Stimulated activated naive CD8-positive, alpha-beta T cell treated with anti-CD3 and anti-CD28 coated beads, Interleukin-15, Interleukin-2, amounts not matched to agents 100 ng/mL and 50 ng/mL, for 24 hours (primary cell): ENCODE data around the gene FAM168A.

Experiments used
- H3K27ac Mint-ChIP-seq: one replicate; pipeline ENCODE4 v1.8.0; 2021; ENCODE audit warnings: mild to moderate bottlenecking, mixed read lengths
- H3K27me3 Mint-ChIP-seq: one replicate; pipeline ENCODE4 v1.8.0; 2021; ENCODE audit warnings: mixed read lengths
- H3K36me3 Mint-ChIP-seq: one replicate; pipeline ENCODE4 v1.8.0; 2021; ENCODE audit warnings: low read depth, mixed read lengths
- H3K4me1 Mint-ChIP-seq: one replicate; pipeline ENCODE4 v1.8.0; 2021; ENCODE audit warnings: low read depth, mixed read lengths
- H3K4me3 Mint-ChIP-seq: one replicate; pipeline ENCODE4 v1.8.0; 2021; ENCODE audit warnings: mild to moderate bottlenecking, mixed read lengths
- H3K9me3 Mint-ChIP-seq: one replicate; pipeline ENCODE4 v1.8.0; 2021; ENCODE audit warnings: mixed read lengths

The FAM168A gene

DNA sequence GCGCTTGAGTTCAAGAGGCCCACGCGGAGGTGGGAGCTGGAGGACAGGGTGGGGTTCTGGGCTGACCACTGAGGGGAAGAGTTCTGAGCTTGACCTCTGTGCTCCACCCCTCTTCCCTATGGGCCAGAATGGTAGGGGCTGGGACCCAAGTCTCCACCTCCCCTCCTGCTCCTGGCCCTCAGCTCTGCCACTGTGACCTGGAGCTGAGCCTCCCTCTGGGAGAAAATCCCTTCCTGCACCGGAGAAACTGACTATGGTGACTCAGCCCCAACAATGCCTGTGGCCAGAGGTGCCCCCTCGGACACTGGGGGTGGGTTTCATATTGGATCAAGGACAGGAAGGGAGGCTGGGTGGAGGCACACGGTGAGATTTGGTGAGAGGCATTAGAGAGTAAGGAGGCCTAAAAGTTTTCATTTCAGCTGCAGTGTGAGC is 198.7 kb downstream of the FAM168A start:
- no peak overlapping the region for H3K27ac Mint-ChIP-seq
- H3K4me1 Mint-ChIP-seq = no peaks in the 10 kb centered on the region
- H3K4me3 Mint-ChIP-seq = no peak overlapping the region
- no peaks in the 10 kb centered on the region for H3K27me3 Mint-ChIP-seq
- H3K9me3 Mint-ChIP-seq = no peaks in the 10 kb centered on the region
- peaks cover 8% of the 10 kb centered on the region for H3K36me3 Mint-ChIP-seq

DNA sequence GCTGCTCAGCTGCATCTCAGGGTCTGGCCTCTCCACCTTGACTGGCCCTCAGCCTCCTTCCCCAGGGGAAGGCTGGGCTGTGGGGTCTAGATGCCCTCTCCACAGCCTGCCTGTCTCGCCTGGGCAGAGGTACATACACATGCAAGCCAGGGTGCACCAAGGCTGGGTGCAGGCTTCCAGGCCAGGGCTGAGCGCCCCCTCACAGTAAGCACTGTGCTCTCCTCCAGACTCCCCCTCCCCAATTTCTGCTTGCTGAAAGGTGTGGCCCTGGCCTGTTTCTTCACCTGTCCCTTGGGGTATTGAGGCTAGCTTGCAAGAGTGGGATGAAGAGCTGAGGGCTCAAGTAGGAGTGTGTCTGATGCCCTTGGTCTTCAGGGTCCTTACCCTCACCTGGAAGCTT is 199.2 kb downstream of the FAM168A start:
- H3K27ac Mint-ChIP-seq = no peak overlapping the region
- H3K27me3 Mint-ChIP-seq = no peaks in the 10 kb centered on the region
- no peak overlapping the region for H3K4me3 Mint-ChIP-seq
- no peaks in the 10 kb centered on the region for H3K9me3 Mint-ChIP-seq
- peaks cover 8% of the 10 kb centered on the region for H3K36me3 Mint-ChIP-seq
- H3K4me1 Mint-ChIP-seq = no peaks in the 10 kb centered on the region

DNA sequence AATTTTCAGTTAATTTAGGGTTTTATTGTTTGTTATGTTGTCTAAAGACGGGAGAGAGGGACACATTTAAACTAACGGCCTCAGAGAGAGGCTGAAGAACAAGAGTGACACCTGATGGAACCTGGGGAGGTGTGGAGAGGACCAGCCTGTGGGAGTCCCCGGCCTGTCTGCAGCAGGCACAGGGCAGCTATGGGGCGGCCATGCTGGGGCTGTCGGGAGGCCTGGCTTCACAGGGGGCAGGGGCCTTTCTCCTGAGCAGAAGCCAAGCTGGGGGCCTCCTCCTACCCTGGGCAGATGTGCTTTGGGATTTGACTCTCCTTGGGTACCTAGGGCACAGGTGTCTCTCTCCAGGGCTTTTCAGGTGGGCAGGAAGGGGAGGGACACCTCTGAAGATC is 199.8 kb downstream of the FAM168A start:
- Mint-ChIP-seq H3K27ac (no peak overlapping the region), H3K9me3 (no peaks in the 10 kb centered on the region), H3K4me3 (no peak overlapping the region), H3K27me3 (no peaks in the 10 kb centered on the region), H3K36me3 (peaks cover 8% of the 10 kb centered on the region), H3K4me1 (no peaks in the 10 kb centered on the region)

DNA sequence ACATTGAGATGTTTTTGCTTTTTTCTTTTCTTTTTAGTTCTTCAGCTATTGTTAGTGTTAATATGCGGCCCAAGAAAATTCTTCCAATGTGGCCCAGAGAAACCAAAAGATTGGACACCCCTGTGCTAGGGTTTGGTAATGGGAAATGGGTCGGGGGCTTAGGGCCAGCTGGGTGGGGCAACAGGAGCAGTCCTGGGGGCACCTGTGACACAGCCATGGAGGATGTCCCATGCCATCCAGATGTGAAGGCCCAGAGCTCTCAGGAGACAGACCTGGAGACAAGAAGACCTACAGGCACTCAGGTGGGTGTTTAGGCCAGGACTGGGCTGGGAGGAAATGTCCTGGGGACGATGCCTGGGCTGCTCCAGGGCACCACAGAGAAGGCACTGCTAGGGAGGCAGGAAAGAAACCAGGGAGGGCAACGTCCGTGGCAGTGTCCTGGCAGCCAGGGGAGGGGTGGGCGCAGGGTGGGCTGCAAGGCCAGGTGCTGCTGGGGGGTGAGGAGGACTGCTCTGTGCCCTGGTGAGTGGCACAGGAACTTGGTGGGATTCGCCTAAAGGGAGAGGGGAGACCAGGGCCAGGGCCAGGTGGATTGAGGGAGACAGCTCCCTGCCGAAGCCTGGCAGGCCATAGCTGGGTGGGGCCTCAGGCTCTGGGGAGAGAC is 200.3 kb downstream of the FAM168A start:
- Mint-ChIP-seq H3K27me3 (no peaks in the 10 kb centered on the region), H3K9me3 (no peaks in the 10 kb centered on the region), H3K4me1 (no peaks in the 10 kb centered on the region), H3K4me3 (no peak overlapping the region), H3K36me3 (peaks cover 8% of the 10 kb centered on the region), H3K27ac (no peak overlapping the region)

DNA sequence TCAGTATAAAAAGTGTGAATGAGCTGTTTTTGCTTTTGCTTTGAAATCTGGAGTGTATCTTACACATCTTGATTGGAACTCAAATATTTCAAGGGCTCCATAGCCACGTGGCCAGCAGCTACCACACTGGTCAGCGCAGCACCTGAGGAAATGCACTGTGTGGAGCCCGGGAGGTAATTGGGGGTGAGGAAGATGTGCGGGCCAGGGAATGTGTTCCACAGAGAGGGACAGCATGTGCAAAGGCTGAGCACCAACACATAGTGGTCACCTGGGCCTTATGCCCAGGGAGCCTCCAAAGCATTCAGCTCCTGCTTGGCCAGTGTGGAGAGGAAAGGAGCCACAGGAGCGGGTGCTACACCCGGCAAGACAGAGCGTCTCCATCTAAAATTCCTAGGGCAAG is 200.9 kb downstream of the FAM168A start:
- peaks cover 8% of the 10 kb centered on the region for H3K36me3 Mint-ChIP-seq
- H3K4me3 Mint-ChIP-seq = no peak overlapping the region
- H3K9me3 Mint-ChIP-seq = no peaks in the 10 kb centered on the region
- no peak overlapping the region for H3K27ac Mint-ChIP-seq
- H3K27me3 Mint-ChIP-seq = no peaks in the 10 kb centered on the region
- H3K4me1 Mint-ChIP-seq = no peaks in the 10 kb centered on the region

DNA sequence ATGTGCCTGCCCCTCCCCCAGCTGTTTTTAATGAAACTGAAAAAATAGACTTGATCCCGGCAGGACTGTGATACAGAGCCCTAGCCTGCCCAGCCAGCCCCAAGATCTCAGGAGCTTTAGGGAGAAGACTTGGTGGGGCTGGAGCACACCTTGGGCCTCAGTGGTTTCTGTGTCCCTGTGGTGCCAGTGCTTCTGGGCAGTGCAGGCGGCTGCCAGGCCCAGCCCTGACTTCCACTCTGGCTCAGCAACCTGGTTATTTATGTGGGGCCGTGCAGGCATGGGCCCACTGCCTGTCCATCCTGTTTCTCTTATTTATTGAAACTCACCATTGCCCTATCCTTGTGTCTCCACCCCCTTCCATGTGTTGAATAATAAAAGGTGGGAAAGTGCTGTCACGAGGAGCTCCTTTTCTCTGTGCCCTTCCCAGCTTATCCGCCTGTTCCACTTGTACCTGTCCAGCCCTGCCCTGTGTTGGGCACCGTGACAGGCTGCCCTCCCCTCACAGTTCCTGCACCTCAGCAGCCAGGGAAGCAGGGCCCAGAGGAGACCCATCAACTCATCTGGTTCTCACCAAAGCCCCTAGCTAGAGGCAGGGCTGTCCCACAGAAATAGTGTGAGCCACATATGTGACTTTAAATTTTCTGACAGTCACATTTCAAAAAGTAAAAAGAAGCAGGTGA is 201.5 kb downstream of the FAM168A start:
- H3K27ac Mint-ChIP-seq = no peak overlapping the region
- H3K4me1 Mint-ChIP-seq = no peaks in the 10 kb centered on the region
- H3K4me3 Mint-ChIP-seq = no peak overlapping the region
- H3K9me3 Mint-ChIP-seq = no peaks in the 10 kb centered on the region
- H3K36me3 Mint-ChIP-seq = peaks cover 8% of the 10 kb centered on the region
- no peaks in the 10 kb centered on the region for H3K27me3 Mint-ChIP-seq

DNA sequence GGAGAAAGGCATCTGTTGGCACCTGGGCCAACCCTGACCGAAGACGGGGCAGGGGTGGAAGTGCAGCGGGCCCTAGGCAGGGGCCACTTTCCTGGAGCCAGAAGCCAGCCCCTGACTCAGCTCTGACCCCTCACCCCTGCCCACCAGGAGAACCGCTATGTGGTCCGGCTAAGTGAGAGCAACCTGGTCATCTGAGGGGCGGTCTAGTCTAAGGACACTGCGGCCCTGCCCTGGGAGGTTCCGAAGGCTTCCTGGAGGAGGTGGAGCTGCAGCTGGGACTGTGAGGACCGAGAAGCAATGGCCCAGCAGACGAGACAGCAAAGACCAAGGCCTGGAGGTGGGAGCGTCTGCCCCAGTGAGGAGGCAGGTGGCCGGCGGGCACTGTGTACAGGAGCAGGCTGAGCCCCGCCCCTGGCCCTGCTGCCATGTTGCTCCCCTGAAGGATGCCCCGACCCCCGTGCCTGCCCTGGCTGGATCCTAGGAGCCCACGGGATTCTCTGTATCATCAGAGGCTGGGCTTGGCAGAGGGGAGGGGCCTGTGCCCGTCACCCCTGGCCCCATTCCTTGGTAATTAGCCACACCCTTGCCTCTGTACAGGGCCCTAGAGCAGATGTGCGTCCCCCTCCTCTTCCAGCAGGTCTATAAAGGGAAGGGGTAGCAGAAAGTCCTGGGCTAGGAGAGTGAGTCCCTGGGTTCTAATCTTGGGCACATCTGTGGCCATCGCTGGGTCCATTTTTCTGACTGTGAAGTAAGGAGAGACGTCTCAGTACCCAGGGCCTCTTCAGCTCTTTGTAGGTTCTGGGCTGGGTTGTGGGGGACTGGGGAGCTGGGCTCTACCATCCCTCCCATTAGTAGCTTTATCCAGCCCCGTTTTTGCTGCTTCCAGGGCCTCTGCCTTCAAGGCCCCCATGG is 202.4 kb downstream of the FAM168A start:
- H3K27me3 Mint-ChIP-seq = no peaks in the 10 kb centered on the region
- H3K36me3 Mint-ChIP-seq = peaks cover 8% of the 10 kb centered on the region
- no peaks in the 10 kb centered on the region for H3K9me3 Mint-ChIP-seq
- H3K27ac Mint-ChIP-seq = no peak overlapping the region
- H3K4me1 Mint-ChIP-seq = no peaks in the 10 kb centered on the region
- no peak overlapping the region for H3K4me3 Mint-ChIP-seq

DNA sequence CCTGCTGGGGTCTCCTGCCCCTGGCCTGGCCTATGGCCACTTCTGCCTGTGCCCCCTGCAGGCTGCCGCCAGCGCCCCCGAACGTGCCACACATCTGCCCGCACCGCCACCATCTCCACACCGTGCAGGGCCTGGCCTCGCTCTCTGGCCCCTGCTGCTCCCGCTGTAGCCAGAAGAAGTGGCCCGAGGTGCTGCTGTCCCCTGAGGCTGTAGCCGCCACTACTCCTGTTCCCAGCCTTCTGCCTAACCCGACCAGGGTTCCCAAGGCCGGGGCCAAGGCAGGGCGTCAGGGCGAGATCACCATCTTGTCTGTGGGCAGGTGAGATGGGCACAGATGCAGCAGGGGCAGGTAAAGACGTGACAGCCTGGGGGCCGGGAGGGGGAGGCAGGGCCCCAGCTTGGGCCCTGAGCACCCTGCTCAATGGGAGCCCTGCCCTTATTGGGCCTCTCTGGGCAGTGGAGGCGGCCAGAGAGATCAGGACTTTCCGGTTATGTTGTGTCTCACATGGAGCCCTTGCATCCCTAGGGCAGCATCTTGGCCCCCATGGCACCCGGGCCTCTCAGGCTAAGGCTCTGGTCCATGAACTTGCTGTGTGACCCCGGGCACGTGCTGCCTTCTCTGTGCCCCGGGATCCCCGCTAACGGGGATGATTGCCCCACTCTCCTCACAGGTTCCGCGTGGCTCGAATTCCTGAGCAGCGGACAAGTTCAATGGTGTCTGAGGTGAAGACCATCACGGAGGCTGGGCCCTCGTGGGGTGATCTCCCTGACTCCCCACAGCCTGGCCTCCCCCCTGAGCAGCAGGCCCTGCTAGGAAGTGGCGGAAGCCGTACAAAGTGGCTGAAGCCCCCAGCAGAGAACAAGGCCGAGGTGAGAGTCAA is 203.3 kb downstream of the FAM168A start:
- Mint-ChIP-seq H3K27ac (no peak overlapping the region), H3K4me3 (no peak overlapping the region), H3K9me3 (no peaks in the 10 kb centered on the region), H3K27me3 (no peaks in the 10 kb centered on the region), H3K4me1 (no peaks in the 10 kb centered on the region), H3K36me3 (peaks cover 12% of the 10 kb centered on the region)

DNA sequence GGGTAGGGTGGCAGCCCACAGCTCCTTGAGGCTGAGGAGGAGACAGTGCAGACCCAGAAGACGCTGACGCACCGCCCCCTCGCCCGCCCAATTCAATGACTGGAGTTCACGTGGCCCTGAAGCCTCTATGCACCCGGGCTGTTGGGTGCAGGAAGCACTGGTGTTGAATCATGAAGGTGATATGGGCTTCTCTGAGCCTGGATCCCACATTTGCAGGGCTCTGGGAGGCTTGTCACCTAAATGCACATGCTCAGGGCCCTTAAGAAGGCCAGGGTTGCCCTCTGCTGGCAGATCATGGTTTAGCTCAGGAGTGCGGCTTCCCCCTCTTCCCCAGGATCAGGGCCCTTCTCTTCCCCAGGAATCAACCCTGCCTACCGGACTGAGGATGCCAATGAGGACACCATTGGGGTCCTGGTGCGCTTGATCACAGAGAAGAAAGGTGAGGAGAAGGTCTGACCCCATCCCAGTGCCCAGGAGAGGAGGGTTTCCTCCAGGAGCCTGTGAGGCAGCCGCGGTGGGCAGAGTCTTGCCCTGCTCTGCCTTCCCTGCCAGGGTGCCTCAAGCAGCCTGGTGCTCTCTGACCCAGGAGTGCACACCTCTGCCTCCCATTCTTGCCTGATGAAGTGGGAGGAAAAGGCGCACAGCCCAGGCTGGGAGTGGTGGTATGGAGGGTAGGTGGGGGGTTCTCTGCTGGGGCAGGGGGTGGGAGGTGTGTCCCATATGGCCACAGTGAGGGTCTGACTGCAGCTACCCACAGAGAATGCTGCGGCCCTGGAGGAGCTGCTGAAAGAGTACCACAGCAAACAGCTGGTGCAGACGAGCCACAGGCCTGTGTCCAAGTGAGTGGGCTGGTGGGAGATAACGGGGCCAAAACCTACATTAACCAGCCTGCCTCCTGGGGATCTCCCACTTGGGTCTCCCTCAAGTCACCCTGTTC is 204.2 kb downstream of the FAM168A start:
- Mint-ChIP-seq H3K36me3 (peaks cover 13% of the 10 kb centered on the region), H3K27ac (no peak overlapping the region)

DNA sequence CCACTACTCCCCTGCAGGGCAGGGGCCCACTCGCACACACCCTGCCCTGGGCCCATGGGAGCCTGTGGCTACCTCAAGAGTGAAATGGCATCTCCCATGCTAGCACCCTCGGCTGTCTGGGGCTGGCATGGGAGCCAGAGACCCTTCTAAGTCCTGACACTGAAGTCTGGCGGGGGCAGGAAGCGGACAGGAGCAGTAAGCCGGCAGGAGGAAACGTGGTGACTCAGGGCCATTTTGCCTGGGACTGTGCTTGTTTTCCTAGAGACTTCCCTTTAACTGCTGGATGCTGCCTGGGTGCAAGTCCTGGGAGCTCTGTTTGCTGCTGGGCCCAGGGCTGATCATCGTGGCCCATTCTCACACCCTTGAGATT is 204.9 kb downstream of the FAM168A start:
- no peak overlapping the region for H3K4me3 Mint-ChIP-seq

More for the DNA sequence above, 204.2 kb downstream of the FAM168A start:
- Mint-ChIP-seq H3K4me1 (no peaks in the 10 kb centered on the region), H3K9me3 (no peaks in the 10 kb centered on the region), H3K27me3 (no peaks in the 10 kb centered on the region), H3K4me3 (no peak overlapping the region)

DNA sequence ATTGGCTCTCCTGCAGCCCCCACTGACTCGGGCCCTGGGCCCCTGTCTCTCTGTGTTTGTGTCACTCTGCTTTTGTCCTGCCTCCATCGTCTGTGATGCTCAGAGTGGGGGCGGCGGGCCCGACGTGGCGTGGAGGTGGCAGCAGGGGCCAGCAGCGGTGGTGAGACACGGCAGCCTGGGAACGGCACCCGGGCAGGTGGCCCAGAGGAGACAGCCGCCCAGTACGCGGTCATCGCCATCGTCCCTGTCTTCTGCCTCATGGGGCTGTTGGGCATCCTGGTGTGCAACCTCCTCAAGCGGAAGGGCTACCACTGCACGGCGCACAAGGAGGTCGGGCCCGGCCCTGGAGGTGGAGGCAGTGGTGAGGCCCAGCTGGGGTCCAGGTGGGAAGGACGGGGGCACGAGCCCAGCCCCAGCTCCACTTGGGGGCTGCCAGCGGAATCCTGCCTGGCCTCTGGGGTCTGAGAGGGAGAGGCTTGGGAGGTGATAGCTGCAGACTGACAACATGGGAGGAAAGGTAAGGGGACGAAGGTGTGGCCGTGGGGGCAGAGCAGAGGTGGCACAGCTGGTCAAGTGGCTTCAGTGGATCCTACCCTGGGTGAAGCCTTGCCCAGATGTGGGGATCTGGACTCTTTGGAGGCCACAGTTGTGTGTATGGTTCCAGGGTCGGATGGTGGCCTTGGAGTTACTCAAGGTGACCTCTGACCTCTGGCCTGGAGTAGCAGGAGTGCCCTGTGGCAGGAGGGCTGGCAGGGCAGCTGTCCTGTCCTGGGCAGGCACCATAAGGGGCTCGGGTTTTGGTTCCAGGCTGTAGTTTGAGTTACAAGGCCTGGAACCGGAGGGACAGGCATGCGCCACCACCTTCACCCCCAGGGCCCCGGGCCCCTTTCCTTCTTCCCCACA is 205.6 kb downstream of the FAM168A start:
- no peak overlapping the region for H3K4me3 Mint-ChIP-seq
- H3K27me3 Mint-ChIP-seq = no peaks in the 10 kb centered on the region
- H3K36me3 Mint-ChIP-seq = peaks cover 13% of the 10 kb centered on the region
- H3K9me3 Mint-ChIP-seq = no peaks in the 10 kb centered on the region
- H3K4me1 Mint-ChIP-seq = peaks cover 11% of the 10 kb centered on the region
- no peak overlapping the region for H3K27ac Mint-ChIP-seq

More for the DNA sequence above, 204.9 kb downstream of the FAM168A start:
- no peaks in the 10 kb centered on the region for H3K9me3 Mint-ChIP-seq
- H3K27me3 Mint-ChIP-seq = no peaks in the 10 kb centered on the region
- peaks cover 13% of the 10 kb centered on the region for H3K36me3 Mint-ChIP-seq
- peaks cover 5% of the 10 kb centered on the region for H3K4me1 Mint-ChIP-seq
- no peak overlapping the region for H3K27ac Mint-ChIP-seq

DNA sequence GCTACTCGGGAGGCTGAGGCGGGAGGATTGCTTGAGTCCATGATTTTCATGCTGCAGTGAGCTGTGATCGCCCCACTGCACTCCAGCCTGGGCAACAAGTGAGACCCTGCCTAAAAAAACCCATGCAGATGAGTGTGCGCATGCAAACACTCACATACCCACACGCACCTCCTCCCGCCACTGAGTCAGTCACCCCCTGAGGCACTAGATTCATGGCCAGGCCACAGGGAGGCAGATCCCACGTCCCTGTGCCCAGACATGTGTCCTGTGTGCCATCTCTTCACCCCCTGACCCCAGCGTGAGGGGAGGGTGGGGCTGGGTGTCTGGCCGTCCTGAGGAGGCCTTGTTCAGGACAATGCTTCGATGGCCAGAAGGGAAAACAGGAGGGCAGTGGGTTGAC is 206.2 kb downstream of the FAM168A start:
- peaks cover 18% of the 10 kb centered on the region for H3K4me1 Mint-ChIP-seq

More for the DNA sequence above, 206.2 kb downstream of the FAM168A start:
- Mint-ChIP-seq H3K4me3 (no peak overlapping the region), H3K36me3 (peaks cover 12% of the 10 kb centered on the region), H3K27ac (no peak overlapping the region), H3K27me3 (no peaks in the 10 kb centered on the region), H3K9me3 (no peaks in the 10 kb centered on the region)
